Lung (tissue), 12 donors: Measurements from ENCODE around the gene PRSS56. TPM values are rescaled to one million over a fixed set of nuclear protein-coding genes. Genes with fewer than 3 reads are reported as not detected.
A peak's percentile ranks its signal among the peaks of the same experiment; 100 is the strongest.

Source experiments
- ATAC-seq: fragments of 200-7000 bp; cut with Tn5 transposase; one replicate; pipeline ENCODE4 v1.9.1; 2020; ENCODE audit warnings: moderate number of reproducible peaks; ENCODE audit not compliant: insufficient read depth, low FRiP score
- DNase-seq, 3 donors: peaks; one replicate each; pipeline ENCODE4 v3.0.0-alpha.2; 2013 to 2017
- H3K27ac ChIP-seq, 2 donors: one replicate each; pipeline ENCODE4 v1.5.1; 2013; ENCODE audit warnings: mild to moderate bottlenecking in 2 of 2, moderate library complexity in 2 of 2, control low read depth in 1 of 2, inconsistent platforms in 1 of 2, low read depth in 1 of 2, low read length in 1 of 2
- H3K27me3 ChIP-seq, 3 donors: one replicate each; pipeline ENCODE4 v1.5.1; 2013; ENCODE audit warnings: low read length in 2 of 3; ENCODE audit not compliant: control insufficient read depth in 3 of 3, insufficient read depth in 3 of 3
- H3K36me3 ChIP-seq, 4 donors: one replicate each; pipeline ENCODE4 v1.5.1; 2013; ENCODE audit warnings: low read length in 4 of 4, mild to moderate bottlenecking in 1 of 4, moderate library complexity in 1 of 4; ENCODE audit not compliant: control insufficient read depth in 4 of 4, insufficient read depth in 4 of 4
- H3K4me1 ChIP-seq, 5 donors: one replicate each; pipeline ENCODE4 v1.5.1; 2013; ENCODE audit warnings: low read length in 5 of 5, mild to moderate bottlenecking in 2 of 5, moderate library complexity in 1 of 5; ENCODE audit not compliant: control insufficient read depth in 5 of 5, insufficient read depth in 5 of 5
- H3K4me3 ChIP-seq: one replicate; pipeline ENCODE4 v1.5.1; 2013; ENCODE audit warnings: mild to moderate bottlenecking, control low read depth, moderate library complexity
- H3K9ac ChIP-seq, 2 donors: one replicate each; pipeline ENCODE4 v1.5.1; 2013; ENCODE audit warnings: low read length in 2 of 2, control low read depth in 1 of 2; ENCODE audit not compliant: insufficient read depth in 1 of 2
- H3K9me3 ChIP-seq, 4 donors: one replicate each; pipeline ENCODE4 v1.5.1; 2013; ENCODE audit warnings: low read length in 3 of 4, mild to moderate bottlenecking in 1 of 4, moderate library complexity in 1 of 4; ENCODE audit not compliant: control insufficient read depth in 4 of 4, insufficient read depth in 3 of 4
- WGBS, 2 donors: extraction: QIAGEN DNeasy Blood & Tissue Kit; methylation state at CpG; one replicate each; pipeline ENCODE4 v1.1.7; 2013; 5-methylcytosine and 5-hydroxymethylcytosine counted together
- polyA plus RNA-seq, 2 donors: library from polyadenylated mRNA; stranded (reverse); fragments of 200-250 nt; gene quantifications; one replicate each; pipeline ENCODE4 v1.2.1, GENCODE V29; 2013
- total RNA-seq, 2 donors: library from RNA; depleted of rRNA in 1 of 2; stranded (reverse); fragments of >200 nt in 1 of 2; gene quantifications; one replicate each; pipeline ENCODE4 v1.2.1, GENCODE V29; 2014 to 2021
- TF ChIP-seq, protein P1 (sequence below): IDR thresholded peaks from 2 replicates; pipeline ENCODE4 v1.5.1; 2012; ENCODE audit warnings: mild to moderate bottlenecking; ENCODE audit errors: control extremely low read depth, extremely low read depth
- donor health status: control.
- donor health status: control.
- donor health status: Bipolar disorder and iron deficiency.
- donor health status: healthy.
- donor health status: DM: yes; HTN: yes; CAD: no.

PRSS56 gene
- total and polyA plus RNA-seq, 4 donors = not detected

DNA sequence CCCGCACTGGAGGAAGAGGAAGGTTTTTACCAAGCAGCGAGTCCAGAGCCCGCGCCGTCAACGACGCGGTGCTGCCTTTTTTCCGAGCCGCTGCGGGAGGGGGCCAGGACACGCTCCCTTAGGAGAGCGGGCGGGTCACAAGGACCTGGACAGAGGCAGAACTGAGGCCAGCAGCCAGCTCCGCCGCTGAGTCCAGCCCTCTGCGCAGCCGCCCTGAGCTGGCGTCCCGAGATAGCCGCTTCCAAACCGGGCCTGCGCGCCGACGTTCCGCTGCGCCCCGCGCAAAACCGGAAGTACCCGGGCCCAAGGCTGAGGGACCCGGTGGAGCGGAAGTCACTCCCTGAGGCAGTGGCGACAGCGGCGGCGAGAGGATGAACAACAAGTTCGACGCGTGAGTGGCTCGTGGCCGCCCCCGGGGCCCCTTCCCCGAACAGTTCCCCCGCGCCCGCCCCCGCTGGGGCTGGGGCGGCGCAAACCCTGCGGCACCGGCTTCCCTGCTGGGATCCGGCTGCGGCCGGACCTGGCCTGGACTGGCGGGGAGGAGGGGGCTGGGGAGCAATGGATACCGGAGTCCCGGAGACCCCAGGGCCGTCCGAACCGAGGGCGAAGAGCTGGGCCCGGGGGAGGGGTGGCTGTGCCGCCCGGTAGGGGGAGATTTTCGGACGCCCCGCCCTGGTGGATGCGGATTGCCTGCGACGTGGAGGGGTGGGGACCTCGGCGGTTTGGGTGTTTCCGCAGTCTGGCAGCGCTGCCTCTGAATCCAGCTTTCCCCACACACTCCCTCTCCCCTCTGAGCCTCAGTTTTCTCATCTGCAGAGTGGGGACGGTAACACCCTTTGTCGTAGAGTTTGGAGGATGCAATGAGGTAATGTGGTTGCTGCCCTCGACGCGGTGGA lies 30.4 kb downstream of the PRSS56 start, which contains the start of the genes EIF4E2 and TIGD1:
Gene EIF4E2 (plus strand): TSS at position 336 of the 896 bp plus-strand sequence. CDS start 36 bp downstream, at position 372.
Gene TIGD1 (minus strand): TSS at position 204 of the 896 bp plus-strand sequence. CDS start 675 bp downstream, outside the sequence.
- peak within 1 kb of the TSS; percentile 82 for H3K4me3 ChIP-seq
- WGBS, 2 donors = 0 to 1% methylated on average over 67 to 81 of the region's 81 CpGs
- H3K9ac ChIP-seq = peak within 1 kb of the TSS; percentile 80 to 97

DNA sequence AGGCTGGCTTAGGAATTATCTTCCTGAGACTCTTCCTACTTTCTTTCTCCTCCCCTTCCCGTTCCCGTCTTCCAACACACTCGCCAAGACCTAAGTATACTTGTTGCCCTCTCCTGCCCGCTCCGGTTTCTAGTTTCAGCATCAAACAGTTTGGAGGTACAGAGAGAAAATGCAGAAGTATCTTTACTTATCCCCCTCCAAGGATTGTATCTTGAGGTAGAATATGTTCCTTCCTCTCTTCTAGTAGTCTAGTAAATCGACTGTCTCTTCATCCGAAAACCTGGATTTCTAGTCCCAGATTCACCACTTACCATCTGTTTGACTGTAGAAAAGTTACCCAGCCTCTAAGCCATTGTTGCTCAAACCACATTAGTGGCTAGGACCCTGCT lies 31.1 kb downstream of the PRSS56 start:
- TF ChIP-seq, protein P1, sequence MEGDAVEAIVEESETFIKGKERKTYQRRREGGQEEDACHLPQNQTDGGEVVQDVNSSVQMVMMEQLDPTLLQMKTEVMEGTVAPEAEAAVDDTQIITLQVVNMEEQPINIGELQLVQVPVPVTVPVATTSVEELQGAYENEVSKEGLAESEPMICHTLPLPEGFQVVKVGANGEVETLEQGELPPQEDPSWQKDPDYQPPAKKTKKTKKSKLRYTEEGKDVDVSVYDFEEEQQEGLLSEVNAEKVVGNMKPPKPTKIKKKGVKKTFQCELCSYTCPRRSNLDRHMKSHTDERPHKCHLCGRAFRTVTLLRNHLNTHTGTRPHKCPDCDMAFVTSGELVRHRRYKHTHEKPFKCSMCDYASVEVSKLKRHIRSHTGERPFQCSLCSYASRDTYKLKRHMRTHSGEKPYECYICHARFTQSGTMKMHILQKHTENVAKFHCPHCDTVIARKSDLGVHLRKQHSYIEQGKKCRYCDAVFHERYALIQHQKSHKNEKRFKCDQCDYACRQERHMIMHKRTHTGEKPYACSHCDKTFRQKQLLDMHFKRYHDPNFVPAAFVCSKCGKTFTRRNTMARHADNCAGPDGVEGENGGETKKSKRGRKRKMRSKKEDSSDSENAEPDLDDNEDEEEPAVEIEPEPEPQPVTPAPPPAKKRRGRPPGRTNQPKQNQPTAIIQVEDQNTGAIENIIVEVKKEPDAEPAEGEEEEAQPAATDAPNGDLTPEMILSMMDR = no peak
- DNase-seq (no peak), ATAC-seq (no peak)
- peaks cover 0 to 13% (median 1%) of the 10 kb centered on the region in 4 donors for H3K9me3 ChIP-seq
- peak overlapping the region; percentile 80 to 97 for H3K9ac ChIP-seq
- peaks cover 6 to 16% (median 10%) of the 10 kb centered on the region in 5 donors for H3K4me1 ChIP-seq
- 6% methylated on average over 7 of the region's 7 CpGs for WGBS, 2 donors
- H3K27me3 ChIP-seq = no peaks in the 10 kb centered on the region
- H3K27ac ChIP-seq = peak overlapping the region in 1 of 2 donors; percentile 97
- H3K4me3 ChIP-seq = peak overlapping the region; percentile 82
- H3K36me3 ChIP-seq = peaks cover 0 to 23% (median 10%) of the 10 kb centered on the region in 4 donors

More for the DNA sequence above, 30.4 kb downstream of the PRSS56 start, which contains the start of the genes EIF4E2 and TIGD1:
- DNase-seq (peak; percentile 96 to 98 (median 96)), ATAC-seq (peak; percentile 94)
- Histone ChIP-seq H3K27ac (peak within 1 kb of the TSS; percentile 96 to 97), H3K36me3 (peaks cover 0 to 23% (median 11%) of the 10 kb centered on the region in 4 donors), H3K9me3 (peaks cover 0 to 13% (median 1%) of the 10 kb centered on the region in 4 donors), H3K27me3 (no peaks in the 10 kb centered on the region), H3K4me1 (peaks cover 6 to 16% (median 10%) of the 10 kb centered on the region in 5 donors)
- TF ChIP-seq, protein P1 = peak; percentile 6

DNA sequence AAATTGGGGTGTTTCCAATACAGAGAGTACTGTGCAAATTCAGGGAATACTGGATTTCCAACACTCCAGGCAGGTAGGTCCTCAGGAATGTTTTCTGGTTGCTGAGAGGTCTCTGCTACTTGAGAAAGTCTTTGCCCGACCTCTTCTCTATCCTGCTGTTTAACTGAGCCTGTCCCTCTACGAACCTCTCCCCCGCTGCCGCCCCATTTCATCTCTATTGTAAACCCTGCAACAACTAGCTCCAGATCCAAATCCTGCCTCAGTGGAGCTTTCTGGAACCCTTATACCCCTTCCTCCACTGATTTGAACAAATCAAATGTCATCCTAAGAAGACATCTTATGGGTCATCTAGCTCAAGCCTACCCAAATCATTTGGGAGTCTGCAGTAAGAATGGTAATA lies 31.6 kb downstream of the PRSS56 start:
- peaks cover 6 to 16% (median 10%) of the 10 kb centered on the region in 5 donors for H3K4me1 ChIP-seq
- TF ChIP-seq, protein P1 = no peak
- peak overlapping the region in 1 of 2 donors; percentile 97 for H3K9ac ChIP-seq
- peak overlapping the region in 1 of 2 donors; percentile 64 for H3K27ac ChIP-seq
- no peak for DNase-seq
- no peak overlapping the region for H3K4me3 ChIP-seq
- 75 to 85% methylated on average over 4 of the region's 4 CpGs for WGBS, 2 donors
- no peaks in the 10 kb centered on the region for H3K27me3 ChIP-seq
- H3K36me3 ChIP-seq = peaks cover 0 to 21% (median 8%) of the 10 kb centered on the region in 4 donors
- peaks cover 0 to 8% (median 1%) of the 10 kb centered on the region in 4 donors for H3K9me3 ChIP-seq
- no peak for ATAC-seq
